Stimulated activated CD8-positive, alpha-beta memory T cell treated with anti-CD3 and anti-CD28 coated beads, Interleukin-12 subunit alpha, Interleukin-12 subunit beta, amount 100 ng/mL, for 1 hour (primary cell): ENCODE data around the gene F7.

Experiments used
- DNase-seq: peaks from one replicate; pipeline ENCODE4 v3.0.0-alpha.2; 2020; ENCODE audit warnings: low read depth

Gene F7

GRCh38 chr13:113086991-113087922 lies 18.3 kb upstream of the F7 start:
- DNase-seq: no peak

- no peak for DNase-seq
Measured at GRCh38 chr13:113087923-113088690, 17.5 kb upstream of the F7 start.

- DNase-seq: no peak
Measured at GRCh38 chr13:113088691-113089020, 16.9 kb upstream of the F7 start.

- DNase-seq: no peak
Measured at GRCh38 chr13:113089693-113090414, 15.7 kb upstream of the F7 start.

GRCh38 chr13:113090415-113090770 lies 15.2 kb upstream of the F7 start:
- no peak for DNase-seq

- DNase-seq: no peak
Measured at GRCh38 chr13:113090806-113091205, 14.8 kb upstream of the F7 start.

- DNase-seq: no peak
Measured at GRCh38 chr13:113091211-113091771, 14.3 kb upstream of the F7 start.

- no peak for DNase-seq
Measured at GRCh38 chr13:113091891-113092775, 13.5 kb upstream of the F7 start.

- no peak for DNase-seq
Measured at GRCh38 chr13:113092776-113093579, 12.6 kb upstream of the F7 start.

GRCh38 chr13:113093580-113094409 lies 11.8 kb upstream of the F7 start:
- DNase-seq: no peak

- DNase-seq: no peak
Measured at GRCh38 chr13:113094410-113094800, 11.2 kb upstream of the F7 start.

- no peak for DNase-seq
Measured at GRCh38 chr13:113095146-113096051, 10.2 kb upstream of the F7 start.

GRCh38 chr13:113096052-113096744 lies 9.4 kb upstream of the F7 start:
- DNase-seq: no peak

GRCh38 chr13:113096745-113097305 lies 8.8 kb upstream of the F7 start:
- no peak for DNase-seq

GRCh38 chr13:113097651-113098050 lies 7.9 kb upstream of the F7 start:
- DNase-seq: no peak

GRCh38 chr13:113098162-113098732 lies 7.3 kb upstream of the F7 start:
- no peak for DNase-seq

GRCh38 chr13:113099142-113099541 lies 6.4 kb upstream of the F7 start:
- DNase-seq: no peak
